ENCODE measurements around the gene C19orf67. TPM values are rescaled to one million over a fixed set of nuclear protein-coding genes. Genes with fewer than 3 reads are reported as not detected.

Gene C19orf67
- total RNA-seq, 1 donor from 2014 or later: 0.34 TPM

GRCh38 chr19:14031719-14032480 lies 53.7 kb downstream of the C19orf67 start, which contains the start of gene IL27RA:
Gene IL27RA (plus strand): TSS chr19:14031762. CDS start chr19:14031873, 111 bp downstream.
- intact Hi-C loops (cut with micrococcal nuclease): loop anchor here (1.0 to 5.0 kb wide), 7 partner anchors 11 to 152 kb away; partner anchors contain the start of genes BRME1, CC2D1A, DCAF15 and MISP3

Other genes starting within 250 kb of the C19orf67 start
- gene NANOS3, start 208.6 kb downstream of the C19orf67 start, total RNA-seq: 0.98 and 1.0 TPM in 2 replicates
- gene BRME1, start 179.7 kb downstream of the C19orf67 start, total RNA-seq: 8.3 and 9.8 TPM in 2 replicates
- 36.3 and 37.0 TPM in 2 replicates for gene CC2D1A, start 179.6 kb downstream of the C19orf67 start, total RNA-seq
- 0.10 and 0.42 TPM in 2 replicates for gene PODNL1, start 147.4 kb downstream of the C19orf67 start, total RNA-seq
- 69.3 and 76.4 TPM in 2 replicates for gene DCAF15, start 133.3 kb downstream of the C19orf67 start, total RNA-seq
- 15.9 and 16.2 TPM in 2 replicates for gene RFX1, start 79.5 kb downstream of the C19orf67 start, total RNA-seq
- gene RLN3, start 57.6 kb downstream of the C19orf67 start, total RNA-seq: not detected in 2 replicates
- gene IL27RA, start 54.0 kb downstream of the C19orf67 start, total RNA-seq: 146 and 147 TPM in 2 replicates
- not detected in 2 replicates for gene PALM3, start 23.7 kb downstream of the C19orf67 start, total RNA-seq
- gene MISP3, start 13.0 kb downstream of the C19orf67 start, total RNA-seq: 1.5 and 1.8 TPM in 2 replicates
- gene SAMD1, start 5.0 kb upstream of the C19orf67 start, total RNA-seq: 68.7 and 68.8 TPM in 2 replicates
- gene PRKACA, start 32.0 kb upstream of the C19orf67 start, total RNA-seq: 66.4 and 72.0 TPM in 2 replicates
- 71.8 and 78.9 TPM in 2 replicates for gene ASF1B, start 50.8 kb upstream of the C19orf67 start, total RNA-seq
- 7.6 and 8.1 TPM in 2 replicates for gene ADGRL1, start 120.4 kb upstream of the C19orf67 start, total RNA-seq